Measurements from ENCODE around the gene VPS41.

VPS41 gene

DNA sequence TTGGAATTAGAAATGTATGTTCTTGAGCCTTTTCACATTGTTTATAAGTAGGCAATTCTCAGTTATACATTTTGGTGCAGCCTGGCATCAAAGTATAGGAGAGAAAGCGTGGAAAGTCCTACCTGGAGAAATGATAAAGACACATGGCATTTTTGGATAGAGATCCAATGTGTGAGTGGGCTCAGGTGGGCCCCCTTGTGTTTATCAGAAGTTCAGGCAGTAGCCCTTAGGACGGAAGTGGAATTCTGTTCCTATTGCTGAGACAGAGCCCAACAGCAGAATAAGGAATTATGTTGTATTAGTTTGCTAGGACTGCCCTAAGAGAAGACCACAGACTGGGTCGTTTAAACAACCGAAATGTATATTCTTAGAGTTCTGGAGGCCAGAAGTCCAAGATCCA is 192.6 kb downstream of the VPS41 start:
- DNase-seq = no peak

DNA sequence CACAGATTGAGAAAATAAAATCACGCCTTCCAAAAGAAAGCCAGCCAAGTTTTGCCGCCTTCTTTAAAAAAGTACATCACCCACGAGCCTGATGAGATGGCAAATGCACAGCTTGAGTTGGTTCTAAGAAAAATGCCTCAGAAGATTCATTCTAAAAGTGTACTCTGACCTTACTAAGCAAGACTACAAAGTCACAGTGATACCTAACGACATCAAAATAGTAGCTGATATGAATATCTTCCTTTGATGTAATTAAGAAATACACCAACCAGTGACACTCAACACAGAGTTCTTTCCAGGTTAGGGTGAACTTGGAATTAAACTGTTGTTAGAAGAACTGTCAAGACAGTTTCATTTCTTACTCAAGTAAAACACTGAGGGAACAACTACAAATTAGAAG is 199.9 kb downstream of the VPS41 start:
- no peak for DNase-seq

DNA sequence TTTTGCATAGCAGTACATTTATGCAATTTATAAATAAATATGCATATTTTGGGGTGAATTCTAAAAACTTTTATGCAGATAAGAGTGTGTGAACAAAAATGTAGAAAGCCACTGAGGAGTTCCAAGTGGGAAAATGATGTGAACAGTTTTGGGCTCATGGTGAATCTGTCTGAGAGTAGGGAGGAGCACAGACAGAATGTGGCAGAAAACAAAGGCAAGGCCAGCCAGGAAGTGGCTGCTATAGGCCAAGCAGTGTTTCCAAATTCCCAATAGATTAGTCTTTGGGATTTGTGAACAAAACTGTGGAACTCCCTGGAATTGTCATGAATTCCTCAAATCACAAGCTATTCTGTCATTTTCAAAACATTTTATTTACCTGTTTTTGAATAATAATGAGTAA is 204.2 kb downstream of the VPS41 start:
- DNase-seq = no peak

DNA sequence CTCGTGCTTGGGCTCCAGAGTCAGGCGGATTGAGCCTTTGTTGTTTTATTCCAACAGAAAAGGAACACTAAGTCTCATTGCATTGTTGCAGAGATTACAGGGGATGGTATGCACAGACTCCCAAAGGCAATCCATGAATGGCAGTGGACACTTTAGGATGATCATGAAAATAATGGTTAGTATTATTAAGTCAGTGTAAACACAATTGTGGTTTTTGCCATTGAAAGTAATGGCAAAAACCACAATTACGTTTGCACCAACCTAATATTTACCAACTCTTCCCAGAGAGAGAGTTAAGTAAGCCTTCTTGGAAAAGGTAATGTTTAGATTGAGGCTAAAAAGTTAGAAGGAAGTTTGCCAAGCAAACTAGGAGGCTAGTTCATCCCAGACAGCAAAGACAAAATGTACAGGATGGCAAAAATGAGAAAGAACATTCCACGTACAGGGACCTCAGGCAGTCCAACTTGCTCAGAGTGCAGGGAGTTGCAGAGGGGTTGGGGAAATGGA is 204.9 kb downstream of the VPS41 start:
- no peak for DNase-seq

DNA sequence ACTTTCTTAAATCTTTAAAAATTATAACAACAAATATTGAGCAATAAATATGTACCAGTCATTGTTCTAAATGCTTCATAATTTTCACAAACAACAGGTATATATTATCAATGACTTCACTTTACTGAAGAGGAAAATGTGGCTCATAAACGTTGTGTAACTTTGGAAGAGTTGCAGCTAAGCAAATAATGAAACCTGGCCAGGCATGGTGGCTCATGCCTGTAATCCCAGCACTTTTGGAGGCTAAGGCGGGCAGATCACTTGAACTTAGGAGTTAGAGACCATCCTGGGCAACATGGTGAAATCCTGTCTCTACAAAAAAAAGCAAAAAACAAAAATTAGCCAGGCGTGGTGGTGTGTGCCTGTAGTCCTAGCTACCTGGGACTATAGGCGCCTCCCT is 205.9 kb downstream of the VPS41 start:
- no peak for DNase-seq

DNA sequence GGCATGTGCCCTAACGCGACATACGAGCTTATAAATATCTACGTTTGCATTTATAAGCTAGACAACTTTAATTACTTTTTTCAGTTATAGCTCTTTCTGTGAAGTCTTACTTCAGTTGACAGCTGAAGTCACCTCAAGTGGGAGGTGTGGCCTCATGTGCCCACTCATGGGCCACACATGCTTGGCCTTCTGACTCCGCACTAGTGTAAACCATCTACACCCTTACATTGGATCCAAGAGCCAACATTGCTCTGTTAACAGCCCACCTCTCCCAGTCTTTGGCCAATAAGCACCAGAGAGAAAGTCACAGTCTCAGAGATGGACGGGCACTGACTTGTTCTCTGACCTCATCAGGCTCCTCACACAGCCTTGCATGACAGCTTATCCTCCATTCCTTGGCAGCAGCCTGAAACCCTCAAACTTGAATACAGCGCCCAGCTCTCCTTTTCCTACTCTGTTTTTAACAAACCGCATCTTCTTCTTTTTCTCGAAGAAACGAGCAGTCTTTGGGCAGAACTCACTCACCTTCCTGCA is 206.9 kb downstream of the VPS41 start:
- DNase-seq = no peak

DNA sequence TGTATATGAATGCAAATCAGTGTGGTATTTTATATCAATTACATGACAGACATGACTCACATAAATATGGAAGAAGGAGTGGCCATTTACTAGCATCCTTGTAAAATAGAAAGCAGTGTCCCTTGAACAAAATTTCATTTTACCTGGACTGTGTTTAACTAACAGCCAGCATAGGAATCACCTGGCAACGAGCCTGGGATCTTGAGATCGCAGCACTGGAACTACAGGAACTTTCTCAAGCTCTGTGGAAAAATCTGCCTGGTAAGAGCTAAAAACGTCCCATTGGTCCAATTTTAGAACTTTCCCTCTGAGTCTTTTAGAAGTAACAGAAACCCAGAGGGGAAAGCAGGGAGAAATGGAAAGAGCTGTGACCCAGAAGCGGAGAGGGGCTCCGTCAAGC is 208.9 kb downstream of the VPS41 start:
- DNase-seq = no peak

DNA sequence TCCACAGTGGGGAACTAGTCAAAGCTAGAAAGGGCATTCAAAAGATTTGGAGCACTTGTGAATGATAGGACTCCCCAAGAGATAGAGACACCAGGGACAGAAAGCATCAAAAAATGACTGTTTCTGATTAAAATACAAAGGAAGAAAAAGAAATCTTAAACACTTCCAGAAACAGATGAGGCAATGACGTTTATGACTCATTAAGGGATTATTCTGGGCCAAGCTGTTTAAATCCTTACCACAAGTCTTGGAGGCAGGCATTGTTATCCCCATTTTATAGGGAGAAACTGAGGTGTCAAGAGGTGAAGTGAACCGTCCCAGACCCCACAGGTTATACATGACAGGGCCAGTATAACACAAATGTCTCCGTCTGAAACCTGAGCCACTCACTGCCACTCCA is 209.5 kb downstream of the VPS41 start:
- DNase-seq = no peak

DNA sequence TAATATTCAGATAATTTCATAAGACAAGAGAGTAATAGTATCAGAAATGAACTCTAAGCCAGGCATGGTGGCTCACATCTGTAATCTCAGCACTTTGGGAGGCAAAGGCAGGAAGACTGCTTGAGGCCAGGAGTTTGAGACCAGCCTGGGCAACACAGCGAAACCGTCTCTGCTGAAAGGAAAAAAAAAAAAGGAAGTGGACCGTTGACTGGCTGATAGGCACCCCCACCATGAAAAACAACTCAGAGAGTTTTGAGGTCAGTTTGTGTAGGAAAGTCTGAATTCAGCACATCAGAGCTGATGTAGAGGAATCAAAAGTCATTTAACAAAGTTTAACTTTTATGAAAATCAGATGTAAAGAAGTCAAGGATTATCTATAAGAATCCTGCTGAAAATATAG is 214.7 kb downstream of the VPS41 start:
- DNase-seq = no peak

DNA sequence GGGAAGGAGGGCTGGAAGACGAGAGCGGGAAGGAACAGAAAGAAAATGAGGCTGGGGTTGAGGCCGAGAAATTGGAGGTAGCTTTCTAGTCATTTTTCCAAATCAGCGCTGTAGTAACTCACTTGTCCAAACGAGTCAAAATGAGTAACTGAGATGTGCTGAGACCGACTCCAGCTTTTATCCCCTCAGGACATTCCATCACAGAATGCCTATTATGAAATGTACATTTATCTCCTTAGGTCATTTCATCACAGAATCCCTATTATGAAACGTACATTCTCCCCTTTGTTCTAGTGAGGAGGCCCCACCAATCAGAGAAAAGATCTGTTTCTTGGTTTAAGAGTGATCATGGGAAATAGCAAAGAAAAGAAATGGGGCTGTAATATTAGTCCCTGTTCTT is 222.1 kb downstream of the VPS41 start:
- DNase-seq = no peak

DNA sequence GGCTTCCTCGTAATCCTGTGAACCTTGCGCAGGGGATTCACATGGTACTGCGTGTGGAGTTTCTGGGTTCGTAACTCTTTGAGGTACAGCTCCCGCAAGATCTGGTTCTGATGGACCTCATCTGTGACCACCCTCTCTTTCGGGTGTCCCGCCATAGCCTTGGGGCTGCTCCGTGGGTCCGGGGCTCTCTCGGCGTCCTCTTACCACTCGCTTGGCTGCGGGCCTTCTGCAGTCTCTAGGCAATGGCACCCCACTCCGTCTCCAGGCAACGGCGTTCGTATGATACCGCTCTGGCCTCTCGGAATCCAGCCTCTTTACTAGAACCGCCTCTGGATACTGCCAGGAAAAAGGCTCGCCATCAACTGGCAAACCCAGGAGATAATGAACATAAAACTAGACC is 223.1 kb downstream of the VPS41 start:
- no peak for DNase-seq

DNA sequence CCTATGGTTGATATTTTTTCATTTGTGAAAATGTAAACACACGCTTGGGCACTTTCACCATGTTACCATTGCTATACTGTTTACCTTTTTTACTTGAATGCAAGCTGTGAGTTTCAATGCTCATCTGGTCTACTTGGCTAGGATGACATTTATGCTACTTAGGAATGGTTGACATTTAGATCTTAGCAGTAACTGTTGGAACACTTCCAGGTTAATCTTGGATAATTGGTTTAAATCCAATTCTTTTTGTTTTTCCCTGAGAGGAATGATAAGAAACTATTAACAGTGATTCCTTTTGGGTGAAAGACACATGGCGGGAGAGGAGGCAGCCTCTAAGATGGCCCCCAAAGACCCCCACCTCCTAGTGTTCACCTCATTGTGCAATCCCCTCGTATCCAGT is 226.4 kb downstream of the VPS41 start:
- no peak for DNase-seq

DNA sequence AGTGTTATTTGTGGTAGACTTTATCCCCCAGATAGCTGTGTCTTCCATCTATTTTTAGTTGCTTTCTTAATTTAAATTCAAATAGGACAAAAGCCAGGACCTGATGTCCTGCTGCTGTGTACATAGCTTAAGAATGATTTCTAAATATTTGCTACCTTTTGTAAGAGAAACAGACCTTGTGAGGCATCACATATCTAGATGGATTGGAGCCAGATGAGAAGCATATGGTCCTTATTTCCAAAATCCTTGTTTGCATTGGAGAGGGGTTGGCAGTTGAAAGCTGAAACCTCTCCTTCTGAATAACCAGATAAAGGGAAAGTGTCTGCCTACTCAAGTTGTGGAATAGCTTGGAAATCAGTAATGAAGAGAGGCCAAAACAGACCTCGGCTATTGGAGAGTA is 227.1 kb downstream of the VPS41 start:
- no peak for DNase-seq

DNA sequence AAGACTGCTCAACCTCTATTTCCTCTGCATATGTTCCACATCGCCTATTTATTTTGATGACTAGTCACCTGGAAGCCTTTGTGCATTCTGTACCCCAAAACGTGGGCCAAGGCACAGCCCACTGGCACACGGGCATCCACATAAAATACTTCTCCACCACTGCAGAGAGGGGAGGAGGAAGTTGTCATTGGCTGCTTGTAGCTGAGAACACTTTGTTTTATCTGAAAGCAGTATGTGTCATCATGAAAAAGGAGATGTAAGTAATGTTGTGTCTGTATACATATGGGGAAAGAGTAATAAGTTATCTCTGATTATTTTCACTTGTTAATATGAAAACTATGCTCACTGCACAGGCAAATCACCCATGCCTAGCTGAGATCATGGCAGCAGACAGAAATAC is 229.6 kb downstream of the VPS41 start:
- no peak for DNase-seq

DNA sequence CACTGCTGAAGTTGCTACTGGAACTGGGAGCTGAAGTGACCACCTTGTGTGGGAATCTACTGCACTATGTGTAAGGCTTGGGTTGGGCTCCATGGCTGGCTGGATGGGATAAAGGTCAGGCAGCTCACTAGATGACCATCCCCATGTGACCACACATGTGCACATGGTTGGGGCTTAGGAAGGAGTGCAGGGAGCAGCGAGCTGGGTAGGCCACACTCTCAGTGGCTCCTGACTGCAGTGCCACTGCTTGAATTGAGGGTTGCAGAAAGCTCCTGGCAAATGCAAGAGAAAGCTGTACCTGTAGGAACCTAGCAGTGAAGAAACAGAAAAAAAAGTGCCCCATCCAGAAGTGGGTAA is 230.3 kb downstream of the VPS41 start:
- no peak for DNase-seq

DNA sequence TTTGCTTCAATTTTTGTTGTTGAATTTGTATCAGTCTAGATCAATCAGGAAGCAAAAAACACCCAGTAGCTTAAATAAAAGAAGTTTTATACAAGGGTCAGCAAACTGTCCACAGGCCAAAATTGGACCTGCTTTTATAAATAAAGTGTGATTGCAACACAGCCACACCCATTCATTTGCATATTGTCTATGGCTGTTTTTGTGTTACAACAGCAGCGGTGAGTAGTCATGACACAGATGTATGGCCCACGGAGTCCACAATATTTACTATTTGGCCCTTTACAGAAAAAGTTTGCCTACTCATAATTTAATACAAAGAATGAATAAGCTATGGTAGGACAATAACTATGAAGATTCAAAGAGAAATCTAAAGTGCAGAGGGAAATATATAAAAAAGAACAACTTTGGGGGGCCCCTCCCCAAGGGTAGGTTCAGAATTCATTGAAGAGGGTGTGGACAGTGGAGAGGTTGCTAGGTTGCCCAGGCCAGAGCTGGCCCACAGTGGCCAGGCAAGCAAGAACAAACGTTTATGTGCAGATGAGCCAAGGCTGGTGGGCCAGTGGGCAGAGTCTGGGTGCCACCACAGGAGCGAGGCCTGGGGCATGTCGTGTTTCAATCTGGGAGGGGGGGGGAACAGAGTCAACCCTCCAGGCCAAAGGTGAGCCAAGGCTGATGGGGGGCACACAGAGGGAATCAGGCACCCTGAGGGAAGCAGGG is 230.9 kb downstream of the VPS41 start:
- no peak for DNase-seq

DNA sequence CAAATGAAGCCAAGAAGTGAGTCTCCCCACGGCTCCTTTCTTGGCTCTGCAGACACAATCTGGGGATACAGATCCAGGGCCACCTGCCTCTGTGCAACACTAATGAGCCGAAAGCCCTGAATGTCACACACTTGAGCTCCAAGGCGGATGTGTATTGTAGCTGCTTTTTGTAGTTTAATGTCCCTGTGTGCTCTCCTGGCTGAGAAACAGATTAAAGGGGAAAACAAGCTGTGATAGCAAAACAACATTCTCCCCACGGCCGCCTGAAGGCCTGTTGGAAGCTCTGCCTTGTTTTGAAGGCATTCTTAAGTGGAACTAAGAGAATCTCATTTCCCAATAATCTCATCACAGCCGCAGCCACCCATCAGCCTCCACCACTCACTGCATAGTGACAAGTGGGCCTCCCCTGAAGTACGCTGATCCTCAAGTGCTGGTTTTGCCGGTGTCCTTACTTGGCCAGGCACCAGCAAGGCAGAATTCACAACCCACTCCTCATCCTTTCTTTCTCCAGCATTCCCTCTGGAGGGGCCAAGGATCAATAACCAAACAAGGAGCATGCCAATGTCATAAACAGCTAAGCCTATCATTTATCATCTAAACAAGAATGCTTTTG is 233.4 kb downstream of the VPS41 start:
- no peak for DNase-seq

DNA sequence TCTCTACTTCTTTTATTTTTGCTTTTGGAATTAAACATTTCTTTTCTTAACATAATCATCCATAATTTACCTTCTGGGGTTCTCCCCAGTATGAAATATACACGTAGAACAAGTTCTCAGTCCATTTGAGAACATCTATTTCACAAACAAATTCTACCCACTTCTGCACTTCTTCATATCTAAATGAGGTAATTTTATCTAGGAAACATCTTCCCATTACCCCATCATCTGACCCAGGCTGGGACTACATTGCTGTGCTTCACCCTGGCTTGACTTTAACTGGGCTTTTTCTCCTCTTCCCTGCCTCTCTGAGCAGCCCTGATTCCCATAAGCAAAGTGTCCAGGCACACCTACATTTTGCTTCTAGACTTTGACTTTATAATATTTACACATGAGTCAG is 234.5 kb downstream of the VPS41 start:
- no peak for DNase-seq

DNA sequence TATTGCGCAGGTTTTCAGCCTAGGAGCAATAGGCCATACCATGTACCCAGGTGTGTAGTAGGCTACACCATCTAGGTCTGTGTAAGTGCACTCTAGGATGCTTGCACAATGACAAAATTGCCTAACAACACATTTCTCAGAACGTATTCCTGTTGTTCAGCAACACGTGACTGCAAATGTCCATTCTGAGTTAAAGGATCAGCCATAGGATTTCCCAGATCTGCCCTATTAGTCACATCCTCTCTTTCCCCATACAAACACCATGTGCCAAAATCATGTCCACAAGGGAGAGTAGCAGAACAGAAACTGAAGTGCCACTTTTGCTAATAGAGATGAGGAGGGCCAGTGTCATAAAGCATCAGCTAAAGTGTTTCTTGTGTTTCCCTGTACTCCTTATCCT is 235.2 kb downstream of the VPS41 start:
- DNase-seq = no peak

Data from activated effector memory CD4-positive, alpha-beta T cell treated with anti-CD3 and anti-CD28 coated beads, Interleukin-2, amount 50 U/mL, for 16 hours (primary cell).